ENCODE data around the gene C6orf47. TPM values are rescaled to one million over a fixed set of nuclear protein-coding genes. Genes with fewer than 3 reads are reported as not detected.

The C6orf47 gene
- total and polyA plus RNA-seq, 2 of the 8 experiments (the other 6 are each of a cell fraction or from before 2014, with no cell fraction given): 4.7 to 14.6 TPM

- WGBS, 2 experiments (ENCODE audit: extremely low coverage in 1 of 2, insufficient coverage in 1 of 2, insufficient read length in 1 of 2, insufficient replicate concordance in 2 of 2, low coverage in 1 of 2, low lambda C conversion rate in 2 of 2, missing lambda C conversion rate in 1 of 2): 92% methylated on average over 16 of the region's 17 CpGs; no CpG with 5 or more reads in 1 of the 2 experiments
- Histone ChIP-seq H4K20me1 (replicated peaks in 1 of 2; ENCODE audit: control insufficient read depth in 1 of 2, insufficient read depth in 2 of 2, low read length in 2 of 2) (peaks cover 5 to 6% of the 10 kb centered on the region in 2 experiments), H3K14ac (ENCODE audit: insufficient read length) (no peak overlapping the region), H3K23ac (ENCODE audit: insufficient read length) (no peak overlapping the region), H3K27me3 (replicated peaks in 1 of 4; ENCODE audit: control insufficient read depth in 3 of 4, extremely low read depth in 1 of 4, insufficient read depth in 3 of 4, low read length in 3 of 4) (no peaks in the 10 kb centered on the region), H3K4me1 (replicated peaks in 1 of 4; ENCODE audit: control insufficient read depth in 3 of 4, insufficient read depth in 4 of 4, low read length in 3 of 4) (no peaks in the 10 kb centered on the region), H3K36me3 (ENCODE audit: control insufficient read depth in 2 of 4, insufficient read depth in 4 of 4, low read length in 3 of 4) (peaks cover 51 to 92% (median 79%) of the 10 kb centered on the region in 4 experiments), H2BK15ac (ENCODE audit: low read length) (no peak overlapping the region), H2BK120ac (replicated peaks; ENCODE audit: low read depth, low read length) (no peak overlapping the region), H4K8ac (ENCODE audit: extremely low read depth, insufficient read depth, low read length) (peak overlapping the region; percentile 76), H3K9me3 (ENCODE audit: insufficient read depth in 2 of 2, low read depth in 1 of 2, low read length in 1 of 2) (no peaks in the 10 kb centered on the region), H3K79me1 (ENCODE audit: low read depth, low read length) (no peaks in the 10 kb centered on the region; the same call in none of the 2 replicates), H2BK20ac (ENCODE audit: low read length) (no peak overlapping the region), H3K18ac (ENCODE audit: extremely low read depth, low read length) (no peak overlapping the region), H3K9ac (replicated peaks in 1 of 4; ENCODE audit: extremely low read depth in 1 of 4, low read depth in 3 of 4, low read length in 3 of 4) (no peak overlapping the region), H3K27ac (ENCODE audit: low read depth, low read length) (no peak overlapping the region), H2BK5ac (ENCODE audit: low read depth, low read length) (no peak overlapping the region), H2AFZ (ENCODE audit: low read length) (no peak overlapping the region), H3K4me3 (ENCODE audit: extremely low read depth in 1 of 4, insufficient read depth in 2 of 4, low read depth in 3 of 4, low read length in 4 of 4) (no peak overlapping the region), H3K4me2 (ENCODE audit: insufficient read depth in 1 of 2, low read depth in 2 of 2, low read length in 2 of 2) (no peak overlapping the region), H3K4ac (replicated peaks; ENCODE audit: insufficient read length, low read depth, low read length) (no peak overlapping the region), H4K91ac (replicated peaks; ENCODE audit: insufficient read length, low read length) (no peak overlapping the region), H3K23me2 (ENCODE audit: low read depth, low read length) (no peaks in the 10 kb centered on the region), H3K56ac (replicated peaks; ENCODE audit: insufficient read length, low read depth, low read length) (no peak overlapping the region), H4K5ac (ENCODE audit: insufficient read length, low read depth, low read length) (no peak overlapping the region), H2BK12ac (ENCODE audit: low read depth, low read length) (no peak overlapping the region), H2AK5ac (ENCODE audit: low read depth, low read length) (no peak overlapping the region), H3K79me2 (ENCODE audit: control insufficient read depth in 1 of 2, insufficient read depth in 2 of 2, low read length in 2 of 2) (peaks cover 0 to 4% of the 10 kb centered on the region in 2 experiments; a peak in 1 of 4 replicates)
- FAIRE-seq (no peak), DNase-seq (ENCODE audit: low read depth in 1 of 2, low spot score in 2 of 2) (no peak)
- no peak for TF ChIP-seq SRF (IDR thresholded peaks at IDR 0.05; ENCODE audit: low read depth, low read length)
- TF ChIP-seq SIX5 (IDR thresholded peaks at IDR 0.05; ENCODE audit: low read depth, low read length): no peak
- no peak for TF ChIP-seq TAF7 (optimal IDR thresholded peaks at IDR 0.05; ENCODE audit: borderline replicate concordance, low read depth, low read length)
- 0 out of 3 replicates have a peak, but pooled peaks of 1 of the 2 experiments have one; percentile 19 for TF ChIP-seq POLR2A (IDR thresholded peaks at IDR 0.05; ENCODE audit: control extremely low read depth in 1 of 2, low read depth in 2 of 2, low read length in 2 of 2)
- POLR2A ChIA-PET (ENCODE audit: partially characterized antibody): interaction anchor here (0.6 to 34.9 kb wide), 12 partner anchors 8 to 123 kb away, joined by 3 to 883 read pairs (median 4); partner anchors contain the start of genes APOM, BAG6, C6orf47 and CSNK2B
- CTCF ChIA-PET (ENCODE audit: partially characterized antibody): interaction anchor here (0.8 to 2.8 kb wide), 6 partner anchors 9 to 170 kb away, joined by 3 to 10 read pairs (median 4); no protein-coding TSS in a partner anchor
Measured at GRCh38 chr6:31643818-31644454, 16.6 kb downstream of the C6orf47 start.
